ENCODE measurements around the gene BTNL3.

The BTNL3 gene

GRCh38 chr5:181039931-181040630, 51.4 kb downstream of the BTNL3 start, which contains the start of gene BTNL9:
TSS of gene BTNL9 (plus strand) at chr5:181040266. CDS start at chr5:181045490, 5,224 bp downstream.
- CTCF ChIA-PET, result no interaction called here
- no peak within 1 kb of the TSS for H3K4me3 ChIP-seq (ENCODE audit: low read depth, low read length)
- POLR2A ChIA-PET, result no interaction called here
- DNase-seq (ENCODE audit: low read depth, low spot score), result no peak
- TF ChIP-seq CTCF (IDR thresholded peaks at IDR 0.05; ENCODE audit: insufficient read depth, low read length, missing control alignments), result no peak

GRCh38 chr5:181040631-181040945, 51.9 kb downstream of the BTNL3 start:
- TF ChIP-seq CTCF (IDR thresholded peaks at IDR 0.05; ENCODE audit: insufficient read depth, low read length, missing control alignments), result no peak
- no peak for DNase-seq (ENCODE audit: low read depth, low spot score)
- H3K4me3 ChIP-seq (ENCODE audit: low read depth, low read length), result no peak overlapping the region
- ChIA-PET CTCF (no interaction called here), POLR2A (no interaction called here)

- no peak for DNase-seq (ENCODE audit: low read depth, low spot score)
- TF ChIP-seq CTCF (IDR thresholded peaks at IDR 0.05; ENCODE audit: insufficient read depth, low read length, missing control alignments), result no peak
- no peak overlapping the region for H3K4me3 ChIP-seq (ENCODE audit: low read depth, low read length)
- POLR2A ChIA-PET, result no interaction called here
- CTCF ChIA-PET, result no interaction called here
Measured at GRCh38 chr5:181041043-181041442, 52.4 kb downstream of the BTNL3 start.

DNA sequence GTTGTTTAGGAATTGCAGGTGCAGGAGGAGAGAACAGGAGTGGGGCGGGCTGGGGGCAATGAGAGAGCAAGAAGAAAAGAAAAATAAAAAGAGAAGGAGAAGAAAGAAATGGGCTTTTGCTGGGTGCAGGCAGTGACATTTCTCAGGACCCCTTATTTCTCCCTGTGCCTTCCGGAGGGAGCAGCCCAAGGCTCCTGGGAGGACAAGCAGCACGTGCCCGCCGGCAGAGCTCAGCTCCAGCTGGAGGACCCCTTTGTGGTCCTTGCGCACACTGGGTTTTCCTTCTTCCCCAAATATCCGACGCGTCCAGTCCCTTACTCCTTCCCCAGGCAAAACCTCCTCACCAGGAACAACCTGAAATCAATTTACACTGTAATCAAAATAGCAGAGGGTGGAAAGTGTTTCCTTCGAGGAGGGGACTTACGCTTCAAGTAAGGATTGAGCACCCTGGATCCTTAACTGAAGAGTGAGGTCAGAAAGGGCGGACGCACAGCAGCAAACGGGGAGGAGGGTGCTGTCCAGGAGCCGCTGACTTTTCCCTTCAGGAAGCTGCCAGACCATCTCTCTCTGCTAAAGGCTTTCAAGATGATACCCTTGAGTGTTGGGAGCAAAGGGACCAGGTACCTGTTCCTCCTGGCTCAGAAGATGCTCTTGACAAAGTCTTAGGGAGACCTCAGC, 53.5 kb downstream of the BTNL3 start:
- DNase-seq (ENCODE audit: low read depth, low spot score), result no peak
- ChIA-PET POLR2A (no interaction called here), CTCF (no interaction called here)
- no peak for TF ChIP-seq CTCF (IDR thresholded peaks at IDR 0.05; ENCODE audit: insufficient read depth, low read length, missing control alignments)
- H3K4me3 ChIP-seq (ENCODE audit: low read depth, low read length), result no peak overlapping the region

- no peak for DNase-seq (ENCODE audit: low read depth, low spot score)
- CTCF ChIA-PET, result no interaction called here
Measured at GRCh38 chr5:181042722-181043121, 54.1 kb downstream of the BTNL3 start.

More at GRCh38 chr5:181042722-181043121, 54.1 kb downstream of the BTNL3 start:
- TF ChIP-seq CTCF (IDR thresholded peaks at IDR 0.05; ENCODE audit: insufficient read depth, low read length, missing control alignments), result no peak
- H3K4me3 ChIP-seq (ENCODE audit: low read depth, low read length), result no peak overlapping the region
- POLR2A ChIA-PET, result no interaction called here
